Esophagus (tissue), 2 donors: ENCODE measurements around the gene RBM44. TPM values are rescaled to one million over a fixed set of nuclear protein-coding genes. Genes with fewer than 3 reads are reported as not detected.
"Not testable (repeated sequence)": the region's sequence is repeated elsewhere in the genome, so short reads cannot be mapped to it uniquely, and the experiment has no call there.

Experiments
- H3K27ac ChIP-seq, 2 donors: one replicate each; pipeline ENCODE4 v1.5.1; 2013; ENCODE audit warnings: low read depth in 2 of 2, mild to moderate bottlenecking in 2 of 2, inconsistent platforms in 1 of 2, low read length in 1 of 2, moderate library complexity in 1 of 2
- H3K27me3 ChIP-seq, 2 donors: one replicate each; pipeline ENCODE4 v1.6.1; 2013; ENCODE audit warnings: low read length in 2 of 2, control low read depth in 1 of 2, mild to moderate bottlenecking in 1 of 2; ENCODE audit not compliant: insufficient read depth in 2 of 2, control insufficient read depth in 1 of 2
- H3K36me3 ChIP-seq, 2 donors: one replicate each; pipeline ENCODE4 v1.6.1; 2013; ENCODE audit warnings: low read length in 1 of 2; ENCODE audit not compliant: control insufficient read depth in 2 of 2, insufficient read depth in 2 of 2
- H3K4me1 ChIP-seq, 2 donors: one replicate each; pipeline ENCODE4 v1.6.1; 2013; ENCODE audit warnings: low read length in 1 of 2; ENCODE audit not compliant: control insufficient read depth in 2 of 2, insufficient read depth in 2 of 2
- H3K4me3 ChIP-seq, 2 donors: one replicate each; pipeline ENCODE4 v1.5.1; 2013; ENCODE audit warnings: low read length in 2 of 2, mild to moderate bottlenecking in 2 of 2, low read depth in 1 of 2, moderate library complexity in 1 of 2
- H3K9me3 ChIP-seq, 2 donors: one replicate each; pipeline ENCODE4 v1.6.1; 2013; ENCODE audit warnings: mild to moderate bottlenecking in 2 of 2, low read depth in 1 of 2, low read length in 1 of 2, moderate library complexity in 1 of 2; ENCODE audit not compliant: control insufficient read depth in 2 of 2, insufficient read depth in 1 of 2
- WGBS, 2 donors: extraction: QIAGEN DNeasy Blood & Tissue Kit; methylation state at CpG; one replicate each; pipeline ENCODE4 v1.1.7; 2013; 5-methylcytosine and 5-hydroxymethylcytosine counted together
- polyA plus RNA-seq, 2 donors: library from polyadenylated mRNA; stranded (reverse); fragments of 200-250 nt; gene quantifications; one replicate each; pipeline ENCODE4 v1.2.3, GENCODE V29; 2013
- donor health status: healthy with polysubstance abuse.
- donor health status: Bipolar disorder and iron deficiency.

RBM44 gene
- polyA plus RNA-seq, 2 donors = 0.24 to 0.37 TPM

DNA sequence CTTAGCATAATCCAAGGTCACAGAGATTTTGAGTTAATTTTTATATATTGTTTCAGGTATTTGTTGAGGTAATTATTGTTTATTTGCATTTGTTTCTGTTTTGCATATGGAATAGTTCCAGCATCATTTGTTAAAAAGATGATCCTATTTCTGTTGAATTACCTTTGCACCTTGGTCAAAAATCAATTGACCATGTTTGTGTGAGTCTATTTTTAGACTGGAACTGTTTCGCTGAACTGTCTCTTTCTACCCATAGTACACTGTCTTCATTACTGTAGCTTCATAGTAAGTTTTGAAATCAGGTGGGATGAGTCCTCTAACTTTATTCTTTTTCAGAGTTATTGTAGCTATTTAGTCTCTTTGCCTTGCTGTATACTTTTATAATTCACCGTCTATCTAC is 31.9 kb downstream of the RBM44 start:
- H3K27ac ChIP-seq = no peak overlapping the region
- H3K9me3 ChIP-seq = no peaks in the 10 kb centered on the region
- no peaks in the 10 kb centered on the region for H3K27me3 ChIP-seq
- WGBS, 2 donors = 85 to 94% methylated on average over 2 of the region's 2 CpGs
- no peaks in the 10 kb centered on the region for H3K36me3 ChIP-seq
- no peaks in the 10 kb centered on the region for H3K4me1 ChIP-seq
- no peak overlapping the region for H3K4me3 ChIP-seq

DNA sequence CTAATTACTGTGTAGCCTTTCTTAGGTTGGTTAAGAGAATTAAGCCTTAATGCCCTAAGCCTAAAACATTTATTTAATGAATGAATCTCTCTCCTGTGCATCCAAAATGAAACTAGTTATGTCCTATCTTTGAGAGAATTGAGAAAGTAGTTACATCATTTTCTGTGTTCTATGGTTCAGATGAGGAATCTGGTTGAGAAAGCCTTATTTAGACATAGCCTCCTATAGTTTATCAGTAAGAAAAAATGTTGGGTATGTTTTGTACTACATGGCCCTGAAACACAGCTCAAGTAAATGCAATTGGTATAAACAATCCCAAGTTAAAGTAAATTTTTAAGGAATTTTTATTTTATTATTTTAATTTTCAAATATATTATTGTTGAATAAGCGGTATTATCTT is 35.0 kb downstream of the RBM44 start:
- no peaks in the 10 kb centered on the region for H3K4me1 ChIP-seq
- H3K36me3 ChIP-seq = no peaks in the 10 kb centered on the region
- no peak overlapping the region for H3K27ac ChIP-seq
- H3K4me3 ChIP-seq = no peak overlapping the region
- no peaks in the 10 kb centered on the region for H3K9me3 ChIP-seq
- no peaks in the 10 kb centered on the region for H3K27me3 ChIP-seq
- WGBS, 2 donors = 95 to 97% methylated on average over 1 of the region's 1 CpG

DNA sequence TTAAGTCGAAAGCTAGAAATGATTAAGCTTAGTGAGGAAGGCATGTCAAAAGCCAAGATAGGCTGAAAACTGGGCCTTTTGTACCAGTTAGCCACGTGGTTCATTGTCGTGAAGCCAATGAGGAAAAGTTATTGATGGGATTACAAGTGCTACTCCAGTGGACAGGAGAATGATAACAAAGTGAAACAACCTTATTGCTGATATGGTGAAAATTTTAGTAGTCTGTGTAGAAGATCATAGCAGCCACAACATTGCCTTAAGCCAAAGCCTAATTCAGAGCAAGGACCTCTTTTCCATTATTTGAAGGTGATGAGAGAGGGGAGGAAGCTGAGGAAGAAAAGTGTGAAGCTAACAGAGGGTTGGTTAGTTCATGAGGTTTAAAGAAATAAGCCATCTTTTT is 36.8 kb downstream of the RBM44 start:
- Histone ChIP-seq H3K4me1 (no peaks in the 10 kb centered on the region), H3K36me3 (no peaks in the 10 kb centered on the region), H3K27ac (no peak overlapping the region), H3K4me3 (no peak overlapping the region), H3K9me3 (no peaks in the 10 kb centered on the region), H3K27me3 (no peaks in the 10 kb centered on the region)
- 70 to 73% methylated on average over 3 of the region's 3 CpGs for WGBS, 2 donors

DNA sequence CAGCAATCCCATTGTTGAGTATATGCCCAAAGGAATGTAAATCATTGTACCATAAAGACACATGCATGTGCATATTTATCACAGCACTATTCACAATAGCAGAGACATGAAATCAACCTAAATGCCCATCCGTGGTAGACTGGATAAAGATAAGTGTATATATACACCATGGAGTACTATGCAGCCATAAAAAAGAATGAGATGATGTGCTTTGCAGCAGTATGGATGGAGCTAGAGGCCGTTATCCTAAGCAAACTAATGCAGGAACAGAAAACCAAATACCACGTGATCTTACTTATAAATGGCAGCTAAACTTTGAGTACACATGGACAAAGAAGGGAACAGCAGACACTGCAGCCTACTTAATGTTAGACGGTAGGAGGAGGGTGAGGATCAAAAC is 42.5 kb downstream of the RBM44 start:
- WGBS, 2 donors = 71 to 74% methylated on average over 4 of the region's 4 CpGs
- Histone ChIP-seq H3K27ac (no peak overlapping the region), H3K27me3 (no peaks in the 10 kb centered on the region), H3K4me1 (no peaks in the 10 kb centered on the region), H3K9me3 (no peaks in the 10 kb centered on the region), H3K36me3 (no peaks in the 10 kb centered on the region), H3K4me3 (no peak overlapping the region)

DNA sequence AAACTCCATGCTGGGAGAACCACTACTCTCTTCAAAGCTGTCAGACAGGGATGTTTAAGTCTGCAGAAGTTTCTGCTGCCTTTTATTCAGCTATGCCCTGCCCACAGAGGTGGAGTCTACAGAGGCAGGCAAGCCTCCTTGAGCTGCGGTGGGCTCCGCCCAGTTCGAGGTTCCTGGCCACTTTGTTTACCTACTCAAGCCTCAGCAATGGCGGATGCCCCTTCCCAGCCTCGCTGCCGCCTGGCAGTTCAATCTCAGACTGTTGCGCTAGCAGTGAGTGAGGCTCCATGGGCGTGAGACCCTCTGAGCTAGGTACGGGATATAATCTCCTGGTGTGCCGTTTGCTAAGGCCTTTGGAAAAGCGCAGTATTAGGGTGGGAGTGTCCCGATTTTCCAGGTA is 50.4 kb downstream of the RBM44 start:
- not testable (repeated sequence) for H3K27ac ChIP-seq, H3K4me3 ChIP-seq, H3K4me1 ChIP-seq, H3K9me3 ChIP-seq, H3K27me3 ChIP-seq, H3K36me3 ChIP-seq
- 96% methylated on average over 12 of the region's 12 CpGs for WGBS, 2 donors

DNA sequence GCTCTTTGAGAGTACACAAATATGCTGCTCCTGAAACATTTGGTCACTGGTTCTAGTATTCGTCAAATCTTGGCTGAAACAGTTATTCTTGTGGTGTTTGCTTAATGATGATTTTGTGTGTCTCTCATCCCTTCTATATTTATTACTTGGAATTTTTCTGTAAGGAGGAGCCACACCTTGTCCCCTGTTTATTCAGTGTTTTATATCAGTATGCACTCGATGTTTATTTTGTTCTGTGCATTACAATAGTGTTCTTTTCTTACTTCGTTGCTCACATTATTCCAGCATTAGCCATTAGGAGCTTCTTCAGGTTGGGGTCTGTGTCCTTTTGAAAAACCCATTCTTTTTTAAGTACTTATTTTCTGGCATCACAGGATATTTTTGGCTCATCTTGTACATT is 55.7 kb downstream of the RBM44 start:
- no peaks in the 10 kb centered on the region for H3K27me3 ChIP-seq
- H3K27ac ChIP-seq = no peak overlapping the region
- peaks cover 0 to under 1% of the 10 kb centered on the region in 2 donors for H3K9me3 ChIP-seq
- no peaks in the 10 kb centered on the region for H3K36me3 ChIP-seq
- 64 to 69% methylated on average over 3 of the region's 3 CpGs for WGBS, 2 donors
- H3K4me1 ChIP-seq = no peaks in the 10 kb centered on the region
- H3K4me3 ChIP-seq = no peak overlapping the region

DNA sequence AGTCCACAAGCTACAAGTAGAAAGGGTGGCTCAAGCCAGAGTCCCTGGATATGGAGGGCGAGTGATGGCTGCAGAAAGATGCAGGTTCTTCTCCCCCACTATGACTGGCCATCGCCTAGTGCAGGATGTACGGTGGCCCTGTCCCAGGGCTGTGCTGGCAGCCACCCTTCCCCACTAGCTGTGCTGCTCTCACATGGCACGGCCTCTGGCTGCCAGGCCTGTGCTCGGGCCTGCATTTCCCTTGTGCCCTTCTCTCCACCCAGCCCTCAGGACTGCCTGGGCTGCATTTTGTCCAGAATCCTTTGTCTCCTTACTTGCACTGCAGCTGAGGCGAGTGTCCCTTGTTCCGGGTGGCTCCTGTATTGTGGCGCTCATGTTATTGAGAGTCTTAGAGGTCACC is 59.2 kb downstream of the RBM44 start:
- 74 to 76% methylated on average over 8 of the region's 8 CpGs for WGBS, 2 donors
- Histone ChIP-seq H3K36me3 (no peaks in the 10 kb centered on the region), H3K9me3 (no peaks in the 10 kb centered on the region), H3K27me3 (no peaks in the 10 kb centered on the region), H3K4me3 (no peak overlapping the region), H3K27ac (no peak overlapping the region), H3K4me1 (peaks cover 2% of the 10 kb centered on the region in 2 donors)

DNA sequence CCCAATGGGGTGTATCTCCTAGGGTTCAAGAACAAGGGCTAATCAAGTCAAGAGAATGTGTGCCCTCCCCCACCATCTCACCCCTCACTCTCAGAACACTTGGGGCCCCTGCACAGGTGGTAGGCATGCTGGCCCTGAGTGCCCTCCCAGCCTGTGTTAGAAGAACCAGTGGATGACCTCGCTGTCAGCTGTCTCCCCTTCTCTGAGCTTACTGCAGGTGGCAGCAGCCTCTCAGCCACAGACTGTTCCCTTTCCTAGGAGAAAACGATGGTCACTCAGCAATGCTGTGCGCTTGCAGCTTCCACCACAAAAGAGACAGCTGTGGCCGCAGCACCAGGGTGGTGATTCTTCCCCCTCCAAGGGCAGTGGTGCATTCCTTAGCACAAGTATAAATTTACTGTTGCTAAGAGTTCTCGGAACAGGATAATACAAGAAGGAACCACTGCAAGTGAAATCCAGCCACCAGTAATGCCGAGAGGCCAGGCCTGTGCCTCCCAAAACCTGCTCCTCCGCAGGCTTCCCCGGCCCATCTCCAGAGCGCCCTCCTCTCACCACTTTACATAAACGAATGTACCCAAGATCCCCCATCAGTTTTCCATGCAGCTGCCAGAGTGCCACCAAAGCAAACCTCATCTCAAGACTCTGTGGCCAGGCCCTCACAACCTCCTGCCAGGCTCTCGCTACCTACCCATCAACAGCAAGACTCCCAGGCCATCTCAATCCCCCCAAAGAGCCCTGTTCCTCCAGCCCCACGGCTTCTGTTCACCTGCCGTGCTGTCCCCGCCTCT is 59.9 kb downstream of the RBM44 start:
- WGBS, 2 donors = 37 to 40% methylated on average over 14 of the region's 14 CpGs
- H3K27me3 ChIP-seq = no peaks in the 10 kb centered on the region
- H3K36me3 ChIP-seq = no peaks in the 10 kb centered on the region
- peak overlapping the region in 1 of 2 donors; percentile 14 for H3K27ac ChIP-seq
- peak overlapping the region in 1 of 2 donors; percentile 40 for H3K4me3 ChIP-seq
- peaks cover 2% of the 10 kb centered on the region in 2 donors for H3K4me1 ChIP-seq
- no peaks in the 10 kb centered on the region for H3K9me3 ChIP-seq

DNA sequence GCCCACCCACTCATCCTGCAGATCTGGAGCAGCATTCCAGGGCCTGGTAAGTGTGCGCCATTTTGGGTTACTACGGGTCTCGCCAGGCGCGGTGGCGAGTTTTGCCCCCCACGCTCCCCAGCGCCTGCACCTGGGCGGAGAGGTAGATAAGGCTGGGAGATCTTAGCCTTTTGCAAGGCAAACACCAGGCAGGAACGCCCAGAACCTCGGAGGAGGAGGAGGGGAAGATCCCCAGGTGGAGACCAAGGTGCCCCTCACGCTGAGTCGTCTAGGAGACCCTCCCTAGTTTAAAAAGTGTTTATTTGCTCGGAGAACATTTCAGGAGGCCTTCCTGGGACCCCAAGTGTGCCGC is 60.5 kb downstream of the RBM44 start:
- Histone ChIP-seq H3K4me3 (peak overlapping the region in 1 of 2 donors; percentile 40), H3K4me1 (peaks cover 2% of the 10 kb centered on the region in 2 donors), H3K27me3 (no peaks in the 10 kb centered on the region), H3K36me3 (no peaks in the 10 kb centered on the region), H3K27ac (peak overlapping the region in 1 of 2 donors; percentile 14), H3K9me3 (no peaks in the 10 kb centered on the region)
- WGBS, 2 donors = 23 to 38% methylated on average over 15 of the region's 15 CpGs
